Testis (tissue), 3 donors: ENCODE data around the gene PTGER2. TPM values are rescaled to one million over a fixed set of nuclear protein-coding genes. Genes with fewer than 3 reads are reported as not detected.

Experiments
- DNase-seq: peaks from one replicate; pipeline ENCODE4 v3.0.0-alpha.2; 2019
- H3K27ac ChIP-seq, 2 donors: fragments of 200-600 bp; sonication (generic); one replicate each; pipeline ENCODE4 v1.5.1; 2019
- H3K27me3 ChIP-seq: fragments of 200-600 bp; sonication (generic); one replicate; pipeline ENCODE4 v1.5.1; 2019
- H3K36me3 ChIP-seq: fragments of 200-600 bp; sonication (generic); one replicate; pipeline ENCODE4 v1.5.1; 2017; ENCODE audit warnings: low read depth; ENCODE audit errors: missing control alignments
- H3K4me1 ChIP-seq: fragments of 200-600 bp; sonication (generic); one replicate; pipeline ENCODE4 v1.5.1; 2019
- H3K4me3 ChIP-seq, 2 donors: fragments of 200-600 bp; sonication (generic); one replicate each; pipeline ENCODE4 v1.5.1; 2017 to 2019
- H3K9me3 ChIP-seq: fragments of 200-600 bp; sonication (generic); one replicate; pipeline ENCODE4 v1.5.1; 2017
- POLR2A ChIP-seq: fragments of 450-650 bp; IDR thresholded peaks from one replicate; pipeline ENCODE4 v1.6.1; 2017; ENCODE audit warnings: antibody characterized with exemption, mild to moderate bottlenecking, moderate library complexity
- WGBS, 2 donors: methylation state at CpG; one replicate each; pipeline ENCODE4 v1.1.5; 2018; 5-methylcytosine and 5-hydroxymethylcytosine counted together
- intact Hi-C: fragments of 100-400 bp; cut with DNase I; formaldehyde crosslinking; loops from one replicate; pipeline ENCODE4 v1.15.1; 2023; ENCODE audit warnings: low total_unique reads
- polyA plus RNA-seq: library from polyadenylated mRNA; stranded (reverse); fragments of 350-450 nt; fragmentation: Illumina TruSeq; extraction: RNeasy Lipid Tissue Mini Kit (QIAGEN cat#74804); gene quantifications from one replicate; pipeline ENCODE4 v1.2.3, GENCODE V29; 2014; ENCODE audit warnings: low read depth, low replicate concordance; ENCODE audit not compliant: insufficient read depth
- total RNA-seq, 2 donors: library from RNA; depleted of rRNA; stranded (reverse); fragments of >200 nt; gene quantifications; one replicate each; pipeline ENCODE4 v1.2.3, GENCODE V29; 2016
- TF ChIP-seq, protein P1 (sequence below), 3 experiments: fragments of 450-650 bp in 2 of 3; fragments of 200-600 bp in 1 of 3; sonication (generic) in 1 of 3; IDR thresholded peaks; one replicate each; pipeline ENCODE4 v1.5.1; 2016 to 2019; ENCODE audit warnings: antibody characterized with exemption in 3 of 3, mild to moderate bottlenecking in 2 of 3, moderate library complexity in 1 of 3

PTGER2 gene
- total and polyA plus RNA-seq, 3 donors from 2014 or later: 2.7 to 5.3 (median 4.0) TPM

GRCh38 chr14:52327374-52328226 lies 13.5 kb downstream of the PTGER2 start:
- H3K4me1 ChIP-seq: peaks cover 5% of the 10 kb centered on the region
- H3K9me3 ChIP-seq: no peaks in the 10 kb centered on the region
- no peaks in the 10 kb centered on the region for H3K36me3 ChIP-seq
- H3K27me3 ChIP-seq: no peaks in the 10 kb centered on the region
- no peak for DNase-seq
- intact Hi-C loops: no loop called here
- 72 to 85% methylated on average over 4 of the region's 4 CpGs for WGBS, 2 donors
- TF ChIP-seq POLR2A: no peak
- TF ChIP-seq, protein P1, sequence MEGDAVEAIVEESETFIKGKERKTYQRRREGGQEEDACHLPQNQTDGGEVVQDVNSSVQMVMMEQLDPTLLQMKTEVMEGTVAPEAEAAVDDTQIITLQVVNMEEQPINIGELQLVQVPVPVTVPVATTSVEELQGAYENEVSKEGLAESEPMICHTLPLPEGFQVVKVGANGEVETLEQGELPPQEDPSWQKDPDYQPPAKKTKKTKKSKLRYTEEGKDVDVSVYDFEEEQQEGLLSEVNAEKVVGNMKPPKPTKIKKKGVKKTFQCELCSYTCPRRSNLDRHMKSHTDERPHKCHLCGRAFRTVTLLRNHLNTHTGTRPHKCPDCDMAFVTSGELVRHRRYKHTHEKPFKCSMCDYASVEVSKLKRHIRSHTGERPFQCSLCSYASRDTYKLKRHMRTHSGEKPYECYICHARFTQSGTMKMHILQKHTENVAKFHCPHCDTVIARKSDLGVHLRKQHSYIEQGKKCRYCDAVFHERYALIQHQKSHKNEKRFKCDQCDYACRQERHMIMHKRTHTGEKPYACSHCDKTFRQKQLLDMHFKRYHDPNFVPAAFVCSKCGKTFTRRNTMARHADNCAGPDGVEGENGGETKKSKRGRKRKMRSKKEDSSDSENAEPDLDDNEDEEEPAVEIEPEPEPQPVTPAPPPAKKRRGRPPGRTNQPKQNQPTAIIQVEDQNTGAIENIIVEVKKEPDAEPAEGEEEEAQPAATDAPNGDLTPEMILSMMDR (IDR thresholded peaks at IDR 0.05): no peak
- H3K4me3 ChIP-seq: no peak overlapping the region
- H3K27ac ChIP-seq: no peak overlapping the region

- DNase-seq: no peak
- Histone ChIP-seq H3K36me3 (no peaks in the 10 kb centered on the region), H3K4me1 (peaks cover 7% of the 10 kb centered on the region), H3K27me3 (no peaks in the 10 kb centered on the region), H3K27ac (no peak overlapping the region), H3K4me3 (no peak overlapping the region), H3K9me3 (no peaks in the 10 kb centered on the region)
- TF ChIP-seq, protein P1 (IDR thresholded peaks at IDR 0.05): no peak
- no peak for TF ChIP-seq POLR2A
- intact Hi-C loops: no loop called here
These were observed 14.2 kb downstream of the PTGER2 start for GRCh38 chr14:52328276-52328675.

GRCh38 chr14:52329678-52330369 lies 15.7 kb downstream of the PTGER2 start:
- H3K4me3 ChIP-seq: no peak overlapping the region
- H3K27ac ChIP-seq: no peak overlapping the region
- H3K27me3 ChIP-seq: no peaks in the 10 kb centered on the region
- H3K9me3 ChIP-seq: no peaks in the 10 kb centered on the region
- TF ChIP-seq, protein P1 (IDR thresholded peaks at IDR 0.05): no peak
- TF ChIP-seq POLR2A: no peak
- H3K36me3 ChIP-seq: no peaks in the 10 kb centered on the region
- DNase-seq: no peak
- H3K4me1 ChIP-seq: peaks cover 9% of the 10 kb centered on the region
- 78 to 80% methylated on average over 6 of the region's 6 CpGs for WGBS, 2 donors
- intact Hi-C loops: no loop called here

- 53 to 75% methylated on average over 3 of the region's 3 CpGs for WGBS, 2 donors
- Histone ChIP-seq H3K9me3 (no peaks in the 10 kb centered on the region), H3K36me3 (no peaks in the 10 kb centered on the region)
These were observed 18.2 kb downstream of the PTGER2 start for GRCh38 chr14:52332269-52332668.

More at GRCh38 chr14:52332269-52332668, 18.2 kb downstream of the PTGER2 start:
- intact Hi-C loops: no loop called here
- H3K27me3 ChIP-seq: no peaks in the 10 kb centered on the region
- peaks cover 9% of the 10 kb centered on the region for H3K4me1 ChIP-seq
- no peak overlapping the region for H3K27ac ChIP-seq
- DNase-seq: no peak
- TF ChIP-seq, protein P1 (IDR thresholded peaks at IDR 0.05): no peak
- TF ChIP-seq POLR2A: no peak
- no peak overlapping the region for H3K4me3 ChIP-seq
